Thoracic aorta (tissue), 2 donors: ENCODE results near the gene CFAP298. TPM values are rescaled to one million over a fixed set of nuclear protein-coding genes. Genes with fewer than 3 reads are reported as not detected.
"Not testable (repeated sequence)": the region's sequence is repeated elsewhere in the genome, so short reads cannot be mapped to it uniquely, and the experiment has no call there.

Experiments used
- ATAC-seq: fragments of 150-250 bp; one replicate; pipeline ENCODE4 v1.8.0; 2017; ENCODE audit warnings: low read depth; ENCODE audit not compliant: insufficient number of reproducible peaks, low FRiP score
- DNase-seq: peaks from one replicate; pipeline ENCODE4 v3.0.0-alpha.2; 2020; ENCODE audit warnings: low spot score
- H3K27ac ChIP-seq, 2 donors: fragments of 200-600 bp; sonication (generic); 1 replicate in 1 of 2; 2 replicates in 1 of 2; pipeline ENCODE4 v1.5.1; 2016; ENCODE audit warnings: mild to moderate bottlenecking in 2 of 2, moderate library complexity in 2 of 2
- H3K27me3 ChIP-seq: fragments of 200-600 bp; sonication (generic); replicated peaks from 2 replicates; pipeline ENCODE4 v1.6.0; 2016; ENCODE audit warnings: mild to moderate bottlenecking; ENCODE audit not compliant: insufficient read depth
- H3K36me3 ChIP-seq: fragments of 200-600 bp; sonication (generic); one replicate; pipeline ENCODE4 v1.5.1; 2016
- H3K4me1 ChIP-seq, 2 donors: fragments of 200-600 bp; sonication (generic); 1 replicate in 1 of 2; 2 replicates in 1 of 2; pipeline versions ENCODE4 v1.5.1 to v1.6.0; 2016; ENCODE audit warnings: low read depth in 2 of 2, mild to moderate bottlenecking in 1 of 2; ENCODE audit not compliant: control insufficient read depth in 1 of 2
- H3K4me3 ChIP-seq: fragments of 200-600 bp; sonication (generic); 2 replicates; pipeline ENCODE4 v1.5.1; 2016; ENCODE audit warnings: mild to moderate bottlenecking
- H3K9me3 ChIP-seq: fragments of 200-600 bp; sonication (generic); 2 replicates; pipeline ENCODE4 v1.5.1; 2016
- total RNA-seq, 2 donors: library from RNA; depleted of rRNA; stranded (reverse); fragments of >200 nt; gene quantifications; one replicate each; pipeline versions ENCODE4 v1.1.0 to v1.2.3, GENCODE V29; 2016
- TF ChIP-seq, protein P1 (sequence below): fragments of 200-600 bp; sonication (generic); IDR thresholded peaks from one replicate; pipeline ENCODE4 v1.5.1; 2019; ENCODE audit warnings: antibody characterized with exemption

The CFAP298 gene, protein sequence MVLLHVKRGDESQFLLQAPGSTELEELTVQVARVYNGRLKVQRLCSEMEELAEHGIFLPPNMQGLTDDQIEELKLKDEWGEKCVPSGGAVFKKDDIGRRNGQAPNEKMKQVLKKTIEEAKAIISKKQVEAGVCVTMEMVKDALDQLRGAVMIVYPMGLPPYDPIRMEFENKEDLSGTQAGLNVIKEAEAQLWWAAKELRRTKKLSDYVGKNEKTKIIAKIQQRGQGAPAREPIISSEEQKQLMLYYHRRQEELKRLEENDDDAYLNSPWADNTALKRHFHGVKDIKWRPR
- 10 to 100 TPM; 22.7 to 31.4 TPM for total RNA-seq

DNA sequence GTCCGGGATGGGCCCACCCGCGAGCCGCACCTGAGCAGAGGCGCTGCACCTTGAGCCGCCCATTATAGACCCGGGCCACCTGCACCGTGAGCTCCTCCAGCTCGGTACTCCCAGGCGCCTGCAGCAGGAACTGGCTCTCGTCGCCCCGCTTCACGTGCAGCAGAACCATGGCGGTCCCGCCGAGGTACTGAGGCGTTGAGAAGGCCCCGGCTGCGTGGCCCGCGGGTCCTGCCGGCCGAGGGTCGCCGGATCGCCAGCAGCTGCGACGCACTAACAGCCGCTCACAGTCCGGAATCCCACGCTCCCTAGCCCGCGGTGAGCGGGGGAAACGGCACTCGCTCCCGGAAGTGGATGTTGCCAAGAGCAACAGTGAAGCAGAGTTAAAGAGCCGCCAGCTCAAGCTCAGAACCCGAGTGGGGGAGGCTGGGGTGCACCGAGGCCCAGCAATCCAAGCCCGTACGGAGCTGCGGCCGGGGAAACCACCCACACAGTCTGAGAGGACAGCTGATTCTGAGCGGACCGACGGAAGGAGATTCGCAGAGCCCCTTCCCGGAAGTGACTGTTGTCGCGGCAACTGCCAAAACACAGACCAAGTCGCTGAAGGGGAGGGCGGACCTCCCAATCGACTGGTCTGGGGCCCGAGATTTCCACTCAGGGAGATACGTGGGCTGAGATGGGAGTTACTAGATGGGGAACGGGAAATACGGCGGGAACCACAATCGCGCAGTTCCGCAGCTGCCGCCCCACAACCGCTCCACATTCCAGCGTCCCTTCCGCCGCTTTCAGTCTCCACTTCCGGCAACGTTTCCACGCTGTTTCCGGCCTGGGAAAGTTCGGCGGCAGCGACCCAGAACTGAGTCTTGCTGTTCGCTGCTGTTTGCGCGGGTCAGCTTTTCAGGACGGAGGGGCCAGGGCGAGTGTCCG lies at the start of gene CFAP298:
TSS of gene CFAP298 (minus strand) at position 303 of the 924 bp plus-strand sequence. CDS start at position 169, 134 bp downstream.
- TF ChIP-seq, protein P1, sequence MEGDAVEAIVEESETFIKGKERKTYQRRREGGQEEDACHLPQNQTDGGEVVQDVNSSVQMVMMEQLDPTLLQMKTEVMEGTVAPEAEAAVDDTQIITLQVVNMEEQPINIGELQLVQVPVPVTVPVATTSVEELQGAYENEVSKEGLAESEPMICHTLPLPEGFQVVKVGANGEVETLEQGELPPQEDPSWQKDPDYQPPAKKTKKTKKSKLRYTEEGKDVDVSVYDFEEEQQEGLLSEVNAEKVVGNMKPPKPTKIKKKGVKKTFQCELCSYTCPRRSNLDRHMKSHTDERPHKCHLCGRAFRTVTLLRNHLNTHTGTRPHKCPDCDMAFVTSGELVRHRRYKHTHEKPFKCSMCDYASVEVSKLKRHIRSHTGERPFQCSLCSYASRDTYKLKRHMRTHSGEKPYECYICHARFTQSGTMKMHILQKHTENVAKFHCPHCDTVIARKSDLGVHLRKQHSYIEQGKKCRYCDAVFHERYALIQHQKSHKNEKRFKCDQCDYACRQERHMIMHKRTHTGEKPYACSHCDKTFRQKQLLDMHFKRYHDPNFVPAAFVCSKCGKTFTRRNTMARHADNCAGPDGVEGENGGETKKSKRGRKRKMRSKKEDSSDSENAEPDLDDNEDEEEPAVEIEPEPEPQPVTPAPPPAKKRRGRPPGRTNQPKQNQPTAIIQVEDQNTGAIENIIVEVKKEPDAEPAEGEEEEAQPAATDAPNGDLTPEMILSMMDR = no peak
- peak; percentile 88 for ATAC-seq
- Histone ChIP-seq H3K27ac (peak within 1 kb of the TSS; percentile 77 to 85), H3K27me3 (no peaks in the 10 kb centered on the region), H3K4me1 (peaks cover 7 to 15% of the 10 kb centered on the region in 2 donors), H3K36me3 (peaks cover 10% of the 10 kb centered on the region), H3K9me3 (no peaks in the 10 kb centered on the region), H3K4me3 (peak within 1 kb of the TSS; percentile 77)
- peak; percentile 62 for DNase-seq

DNA sequence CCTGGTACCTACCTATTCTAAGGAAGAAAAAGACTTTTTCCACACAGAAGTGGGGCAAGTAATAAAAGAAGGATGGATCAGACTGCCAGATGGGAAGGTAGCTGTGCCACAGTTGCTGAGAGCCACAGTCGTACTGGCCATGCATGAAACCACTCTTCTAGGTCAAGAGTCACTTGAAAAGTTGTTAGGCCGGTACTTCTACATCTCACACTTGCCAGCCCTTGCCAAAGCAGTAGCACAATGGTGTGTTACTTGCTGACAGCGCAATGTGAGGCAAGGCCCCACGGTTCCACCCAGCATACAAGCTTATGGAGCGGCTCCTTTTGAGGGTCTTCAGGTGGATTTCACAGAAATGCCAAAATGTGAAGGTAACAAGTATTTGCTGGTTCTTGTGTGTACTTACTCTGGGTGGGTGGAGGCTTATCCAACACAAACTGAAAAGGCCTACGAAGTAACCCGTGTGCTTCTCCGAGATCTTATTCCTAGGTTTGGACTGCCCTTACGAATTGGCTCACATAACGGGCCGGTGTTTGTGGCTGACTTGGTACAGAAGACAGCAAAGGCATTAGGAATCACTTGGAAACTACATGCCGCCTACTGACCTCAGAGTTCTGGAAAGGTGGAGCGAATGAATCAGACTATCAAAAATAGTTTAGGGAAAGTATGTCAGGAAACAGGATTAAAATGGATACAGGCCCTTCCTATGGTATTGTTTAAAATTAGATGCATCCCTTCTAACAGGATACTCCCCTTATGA lies 49.0 kb upstream of the CFAP298 start:
- not testable (repeated sequence) for H3K27me3 ChIP-seq, H3K4me3 ChIP-seq, H3K27ac ChIP-seq, ATAC-seq, DNase-seq, H3K4me1 ChIP-seq
- Histone ChIP-seq H3K9me3 (peaks cover 11% of the 10 kb centered on the region), H3K36me3 (peaks cover 46% of the 10 kb centered on the region)

DNA sequence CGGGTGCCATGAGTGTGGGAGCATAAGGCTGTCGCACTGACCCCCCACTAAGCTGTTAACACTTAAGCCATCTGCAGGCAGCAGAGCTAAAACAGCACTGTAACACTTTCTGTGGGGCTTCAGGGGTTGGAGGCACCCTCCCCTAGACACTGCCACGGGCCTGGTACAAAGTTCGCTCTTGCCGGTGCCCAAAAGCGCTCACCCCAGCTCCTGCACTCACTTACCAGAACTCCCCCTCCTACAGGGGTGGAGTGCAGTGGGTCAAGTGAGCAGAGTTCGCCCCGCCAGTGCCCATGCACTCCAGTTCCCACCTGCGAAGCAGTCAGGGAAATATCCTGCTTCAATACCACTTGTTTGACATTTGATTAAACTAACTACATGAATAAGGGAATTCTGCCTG lies 46.3 kb upstream of the CFAP298 start:
- Histone ChIP-seq H3K27me3 (no peaks in the 10 kb centered on the region), H3K9me3 (no peaks in the 10 kb centered on the region), H3K4me1 (no peaks in the 10 kb centered on the region), H3K4me3 (no peak overlapping the region), H3K27ac (no peak overlapping the region), H3K36me3 (peaks cover 19% of the 10 kb centered on the region)
- no peak for DNase-seq
- no peak for ATAC-seq
- TF ChIP-seq, protein P1 = no peak

DNA sequence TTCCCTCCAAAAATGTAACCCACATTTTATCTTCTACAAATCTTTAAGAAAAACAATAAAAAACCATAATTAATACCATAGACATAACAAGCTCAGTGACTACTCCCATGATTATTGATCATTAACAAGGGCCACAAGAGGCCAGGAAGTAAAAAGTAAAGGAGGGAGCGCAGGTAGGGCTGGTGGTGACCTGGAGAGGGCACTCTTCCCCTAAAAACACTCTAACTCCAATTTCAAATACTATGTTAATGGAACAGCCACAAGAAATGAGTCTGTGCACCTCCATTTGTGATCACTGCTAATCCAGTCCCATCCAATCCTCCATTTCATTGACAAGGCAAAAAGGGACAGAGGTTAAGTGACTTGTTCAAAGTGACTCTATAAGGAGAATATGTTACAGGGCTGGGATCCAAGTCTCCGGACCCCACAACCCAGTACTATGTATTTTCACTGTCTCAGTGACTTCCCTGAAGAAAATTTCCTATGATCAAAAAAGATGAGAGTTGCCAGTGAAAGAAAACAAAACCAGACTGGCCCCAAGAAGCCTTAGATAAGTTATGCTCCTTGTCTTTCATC lies 41.2 kb upstream of the CFAP298 start:
- TF ChIP-seq, protein P1 = no peak
- DNase-seq (no peak), ATAC-seq (no peak)
- Histone ChIP-seq H3K4me1 (no peaks in the 10 kb centered on the region), H3K36me3 (peaks cover 19% of the 10 kb centered on the region), H3K4me3 (no peak overlapping the region), H3K27me3 (no peaks in the 10 kb centered on the region), H3K9me3 (no peaks in the 10 kb centered on the region), H3K27ac (no peak overlapping the region)

DNA sequence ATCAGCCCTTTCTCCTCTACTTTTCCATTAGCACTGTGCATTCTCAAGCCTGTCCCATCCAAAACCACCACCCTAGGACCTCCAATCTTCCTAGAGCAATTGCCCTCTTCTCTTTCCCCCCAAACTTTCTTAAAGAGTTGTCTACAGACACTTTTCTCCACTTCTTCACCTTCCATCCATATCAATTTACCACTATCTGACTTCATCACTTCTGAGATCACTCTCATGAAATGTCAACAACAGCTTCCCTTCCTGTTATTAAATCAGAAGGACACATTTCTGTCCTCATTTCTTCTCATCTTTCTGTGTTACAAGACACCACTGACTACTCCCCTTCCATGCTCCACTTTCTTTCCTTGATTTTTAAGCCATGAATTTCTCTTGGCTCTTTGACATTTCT lies 36.0 kb upstream of the CFAP298 start:
- H3K36me3 ChIP-seq = peaks cover 26% of the 10 kb centered on the region
- H3K27me3 ChIP-seq = no peaks in the 10 kb centered on the region
- DNase-seq = no peak
- no peak overlapping the region for H3K27ac ChIP-seq
- ATAC-seq = no peak
- TF ChIP-seq, protein P1 = no peak
- H3K4me1 ChIP-seq = no peaks in the 10 kb centered on the region
- no peaks in the 10 kb centered on the region for H3K9me3 ChIP-seq
- no peak overlapping the region for H3K4me3 ChIP-seq
